Fibroblast of gingiva (primary cell): ENCODE data around the gene CNIH3.
A peak's percentile ranks its signal among the peaks of the same experiment; 100 is the strongest.
"Not testable (repeated sequence)": the region's sequence is repeated elsewhere in the genome, so short reads cannot be mapped to it uniquely, and the experiment has no call there.

Source experiments
- DNase-seq: peaks from one replicate; pipeline ENCODE4 v3.0.0-alpha.2; 2011; ENCODE audit warnings: low read depth

CNIH3 gene

GRCh38 chr1:224689374-224689773 is 73.3 kb downstream of the CNIH3 start:
- no peak for DNase-seq

DNA sequence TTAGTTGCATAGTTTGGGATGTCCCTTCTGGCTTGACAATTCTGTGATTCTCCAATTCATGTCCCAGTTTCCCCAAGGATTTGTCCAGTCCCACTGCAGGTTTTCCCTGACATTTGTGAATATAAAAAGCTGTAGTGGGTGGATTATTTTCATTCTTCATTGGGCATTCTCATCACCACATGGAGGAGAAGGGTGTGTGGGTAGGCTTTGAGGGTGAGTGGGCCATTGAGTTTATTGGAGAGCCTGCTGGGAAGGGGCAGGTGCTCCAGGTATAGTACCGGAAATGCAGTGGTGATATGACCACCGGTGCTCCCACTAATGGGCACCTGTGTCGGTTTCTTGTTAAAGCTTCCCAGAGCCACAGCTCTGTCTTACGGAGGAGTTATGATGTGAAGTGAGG is 74.5 kb downstream of the CNIH3 start:
- DNase-seq = no peak

GRCh38 chr1:224691148-224691925 is 75.2 kb downstream of the CNIH3 start:
- no peak for DNase-seq

DNA sequence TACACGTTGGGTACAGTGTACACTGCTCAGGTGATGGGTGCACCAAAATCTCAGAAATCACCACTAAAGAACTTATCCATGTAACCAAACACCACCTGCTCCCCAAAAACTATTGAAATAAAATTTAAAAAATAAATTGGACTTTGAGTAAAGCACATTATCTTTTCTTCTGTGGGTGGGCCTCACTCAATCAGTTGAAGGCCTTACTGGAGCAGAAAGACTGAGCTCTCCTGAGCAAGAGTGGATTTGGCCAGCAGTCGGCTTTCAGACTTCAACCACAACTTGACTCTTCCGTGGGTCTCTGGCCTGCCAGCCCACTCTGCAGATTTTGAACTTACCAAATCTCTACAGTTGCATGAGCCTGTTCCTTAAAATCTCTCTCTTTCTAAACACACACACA is 78.9 kb downstream of the CNIH3 start:
- DNase-seq = no peak

DNA sequence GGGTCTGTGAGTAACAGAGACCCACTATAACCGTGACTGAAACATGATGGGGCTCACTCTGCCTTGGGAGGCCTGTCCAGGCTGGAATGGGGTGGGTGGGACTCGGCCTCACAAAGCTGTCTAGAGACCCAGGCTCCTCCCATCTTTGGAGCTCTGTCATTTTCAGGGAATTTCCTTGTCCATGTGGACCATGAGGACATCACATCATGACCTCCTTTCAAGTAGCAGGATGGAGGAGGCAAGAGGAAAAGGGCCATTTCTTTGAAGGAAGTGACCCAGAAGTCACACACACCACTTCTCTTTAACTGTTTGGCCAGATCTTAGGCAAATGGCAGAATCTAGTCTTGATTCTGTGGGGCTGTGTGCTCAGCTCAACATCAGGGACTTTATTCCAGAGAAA is 79.9 kb downstream of the CNIH3 start:
- DNase-seq = no peak

- peak; percentile 23 for DNase-seq
These were observed 81.0 kb downstream of the CNIH3 start for GRCh38 chr1:224696891-224697765.

GRCh38 chr1:224698015-224698451 is 81.9 kb downstream of the CNIH3 start:
- DNase-seq = peak; percentile 69

- DNase-seq = peak; percentile 9
These were observed 84.9 kb downstream of the CNIH3 start for GRCh38 chr1:224700918-224701531.

DNA sequence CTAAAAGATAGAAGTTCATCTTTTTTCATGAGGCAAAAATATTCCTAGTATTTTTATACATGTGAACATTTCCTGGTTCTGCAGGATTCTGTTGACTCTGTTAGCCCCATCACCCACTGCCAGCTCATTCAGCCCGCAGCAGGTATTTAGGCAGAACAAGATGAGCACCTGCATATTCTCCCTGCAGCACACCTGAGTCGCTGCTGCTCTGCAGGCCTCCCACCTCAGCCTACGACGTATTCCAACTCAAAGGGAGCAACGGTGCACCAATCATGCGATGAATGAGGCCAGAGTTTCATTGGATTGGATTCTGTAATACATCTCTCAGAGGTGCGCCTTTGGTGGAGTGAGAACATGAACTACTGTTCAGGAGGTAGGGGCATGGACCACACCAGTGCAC is 87.6 kb downstream of the CNIH3 start:
- no peak for DNase-seq

- DNase-seq = no peak
These were observed 88.1 kb downstream of the CNIH3 start for GRCh38 chr1:224704107-224704735.

DNA sequence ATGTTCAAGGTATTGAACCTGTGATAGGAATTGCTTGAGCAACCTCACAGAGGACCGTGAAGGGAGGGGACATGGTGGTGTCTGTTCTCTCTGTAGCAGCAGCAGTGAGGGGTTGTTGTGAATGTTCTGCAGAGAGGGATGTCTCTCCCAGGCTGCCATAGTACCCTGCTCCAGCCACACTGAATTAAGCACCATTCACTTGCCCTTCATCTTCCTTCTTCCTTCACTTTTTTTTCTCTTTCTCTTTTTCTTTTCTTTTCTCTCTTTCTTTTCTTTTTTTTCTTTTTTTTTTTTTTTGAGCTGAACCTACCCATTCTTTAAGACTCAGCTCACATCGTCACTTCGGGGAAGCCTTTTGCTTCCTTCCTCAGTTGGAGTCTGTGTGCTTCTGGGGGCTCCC is 89.5 kb downstream of the CNIH3 start:
- DNase-seq = no peak

GRCh38 chr1:224707843-224708725 is 92.0 kb downstream of the CNIH3 start:
- DNase-seq = peak; percentile 27

- DNase-seq = no peak
These were observed 94.1 kb downstream of the CNIH3 start for GRCh38 chr1:224710196-224710595.

DNA sequence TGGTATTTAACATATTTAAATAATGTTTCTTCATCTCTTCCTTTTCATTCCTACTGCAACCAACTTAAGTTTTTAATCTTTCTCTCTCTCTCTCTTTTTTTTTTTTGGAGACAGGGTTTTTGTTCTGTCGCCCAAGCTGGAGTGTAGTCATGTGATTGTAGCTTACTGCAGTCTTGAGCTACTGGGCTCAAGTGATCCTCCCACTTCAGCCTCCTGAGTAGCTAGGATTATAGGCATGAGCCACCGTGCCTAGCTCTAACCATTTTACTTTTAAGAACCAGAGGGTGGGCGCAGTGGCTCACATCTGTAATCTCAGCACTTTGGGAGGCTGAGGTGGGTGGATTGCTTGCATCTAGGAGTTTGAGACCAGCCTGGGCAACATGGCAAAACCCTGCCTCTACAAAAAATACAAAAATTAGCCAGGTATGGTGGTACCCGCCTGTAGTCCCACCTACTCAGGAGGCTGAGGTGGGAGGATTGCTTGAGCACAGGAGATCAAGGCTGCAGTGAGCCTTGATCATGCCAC is 95.2 kb downstream of the CNIH3 start:
- DNase-seq = not testable (repeated sequence)

GRCh38 chr1:224711876-224712275 is 95.8 kb downstream of the CNIH3 start:
- DNase-seq = no peak

GRCh38 chr1:224713228-224713627 is 97.1 kb downstream of the CNIH3 start:
- no peak for DNase-seq

DNA sequence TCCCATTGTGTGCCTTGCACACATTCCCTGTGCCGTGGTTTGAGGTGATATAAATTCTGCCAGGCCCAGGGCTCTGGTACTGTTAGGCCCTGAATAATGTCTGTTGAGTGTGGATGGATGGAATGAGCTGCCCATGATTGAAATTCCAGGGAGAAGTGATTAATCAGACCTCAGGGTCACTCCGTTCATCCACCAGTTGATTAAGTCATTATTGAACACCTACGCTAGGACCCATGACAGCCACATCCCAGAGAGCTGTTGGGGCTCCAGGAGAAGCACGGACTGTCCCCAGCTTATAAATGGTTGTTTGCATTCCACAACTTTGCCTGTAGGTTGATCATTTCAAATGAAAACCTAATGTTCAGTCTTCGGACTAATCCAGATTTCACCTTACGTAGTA is 98.4 kb downstream of the CNIH3 start:
- DNase-seq = no peak

DNA sequence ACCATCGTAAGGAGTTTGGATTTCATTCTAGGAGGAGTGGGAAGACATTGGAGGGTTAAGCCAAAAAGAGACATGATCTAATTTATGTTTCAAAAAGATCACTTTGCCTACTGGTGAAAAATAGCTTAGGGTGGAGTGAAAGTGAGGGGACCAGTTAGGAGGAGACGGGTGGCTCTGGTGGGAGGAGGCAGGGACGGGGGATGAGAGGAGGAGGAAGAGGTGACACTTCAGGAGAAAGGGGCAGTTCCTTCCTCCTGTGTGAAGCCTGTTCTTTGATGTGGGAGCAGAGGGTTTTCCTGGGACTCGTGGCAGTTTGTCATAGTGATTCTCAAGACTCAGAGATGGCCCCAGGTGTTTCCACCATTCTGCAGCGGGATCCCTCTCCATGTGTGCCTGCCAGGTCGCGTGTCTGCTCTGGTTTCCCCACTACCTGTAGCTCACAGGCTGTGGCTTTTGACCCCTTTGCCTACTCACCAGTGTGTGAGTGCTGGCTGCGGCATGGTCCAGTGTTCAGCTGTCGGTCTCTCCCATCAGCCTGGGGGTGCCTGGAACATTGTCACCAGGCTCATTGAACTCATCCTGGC is 102.4 kb downstream of the CNIH3 start:
- DNase-seq = no peak

DNA sequence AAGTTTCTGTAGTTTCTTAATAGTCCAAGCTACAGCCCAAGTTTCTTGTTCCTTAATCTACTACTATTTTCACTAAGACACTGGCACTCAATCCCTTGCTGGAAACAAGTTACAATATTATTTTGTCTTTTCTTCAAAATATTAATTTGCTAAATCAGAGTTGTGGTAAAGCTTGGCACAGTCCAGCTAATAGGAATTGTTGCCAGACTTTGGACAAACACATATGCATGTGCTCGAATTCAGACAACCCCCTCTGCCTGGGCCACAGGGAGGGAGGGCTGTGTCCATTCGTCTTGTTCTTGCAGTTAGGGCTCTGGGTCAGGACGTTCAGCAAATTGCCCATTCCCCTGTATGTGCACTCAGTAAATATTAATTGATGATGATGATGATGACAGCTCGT is 103.6 kb downstream of the CNIH3 start:
- DNase-seq = no peak

- no peak for DNase-seq
These were observed 104.1 kb downstream of the CNIH3 start for GRCh38 chr1:224720216-224720615.

GRCh38 chr1:224721000-224721399 is 104.9 kb downstream of the CNIH3 start:
- no peak for DNase-seq
